ENCODE data around the gene CGNL1. TPM values are rescaled to one million over a fixed set of nuclear protein-coding genes. Genes with fewer than 3 reads are reported as not detected.

Gene CGNL1
- total and polyA plus RNA-seq, 10 of the 15 experiments (the other 5 are each of a cell fraction or from before 2014, with no cell fraction given), result under 0.01 to 0.27 (median 0.04) TPM; not detected in 3

GRCh38 chr15:57432141-57432741, 55.9 kb downstream of the CGNL1 start:
- ChIA-PET SMC1A (ENCODE audit: uncharacterized antibody, unreplicated experiment) (no interaction called here), RAD21 (ENCODE audit: unreplicated experiment) (interaction anchor here (0.9 kb wide), 1 partner anchor 30 kb away, joined by 3 read pairs; no protein-coding TSS in a partner anchor), CTCF (no interaction called here), POLR2A (no interaction called here)
- in situ Hi-C loops (cut with MboI), result no loop called here
- H3K9me3 ChIP-seq (replicated peaks; ENCODE audit: control insufficient read depth, insufficient read depth, low read length), result no peaks in the 10 kb centered on the region
- H3K79me2 ChIP-seq (ENCODE audit: control insufficient read depth, insufficient read depth, low read length), result no peaks in the 10 kb centered on the region
- TF ChIP-seq USF2 (IDR thresholded peaks at IDR 0.05; ENCODE audit: borderline replicate concordance, low read depth, low read length), result no peak
- no peak for TF ChIP-seq CUX1 (IDR thresholded peaks at IDR 0.05; ENCODE audit: insufficient replicate concordance, low read depth, low read length)
- no peak for TF ChIP-seq RAD21 (IDR thresholded peaks at IDR 0.05; ENCODE audit: insufficient read depth, low read depth, low read length)
- no peak for TF ChIP-seq PAX5 (IDR thresholded peaks at IDR 0.05; ENCODE audit: borderline replicate concordance, low read depth, low read length)
- ATAC-seq (no peak), DNase-seq (ENCODE audit: low read depth, low spot score) (no peak), FAIRE-seq (no peak)
- no peaks in the 10 kb centered on the region for H3K36me3 ChIP-seq (ENCODE audit: control insufficient read depth in 2 of 2, insufficient read depth in 2 of 2, low read length in 1 of 2)
- H3K27me3 ChIP-seq (replicated peaks in 1 of 2; ENCODE audit: control insufficient read depth in 2 of 2, insufficient read depth in 2 of 2, low read length in 1 of 2), result no peaks in the 10 kb centered on the region
- H3K27ac ChIP-seq (ENCODE audit: control insufficient read depth, insufficient read depth), result no peak overlapping the region
- no peaks in the 10 kb centered on the region for H4K20me1 ChIP-seq (ENCODE audit: control insufficient read depth, insufficient read depth)
- 39% methylated on average over 12 of the region's 12 CpGs for WGBS (ENCODE audit: insufficient coverage, insufficient replicate concordance, low lambda C conversion rate, missing lambda C conversion rate)
- no TSS peak for BruUV-seq (replicated peaks)
- intact Hi-C loops (cut with micrococcal nuclease; ENCODE audit: unreplicated experiment), result no loop called here
- no peak overlapping the region for H3K4me2 ChIP-seq (ENCODE audit: control insufficient read depth, insufficient read depth)
- H3K4me3 ChIP-seq, result no peak overlapping the region
- H2AFZ ChIP-seq (ENCODE audit: control insufficient read depth, low read depth, low read length), result no peak overlapping the region
- no peak overlapping the region for H3K9ac ChIP-seq (ENCODE audit: control insufficient read depth, insufficient read depth, low read length)
- H3K4me1 ChIP-seq (ENCODE audit: control insufficient read depth, insufficient read depth, low read length), result no peaks in the 10 kb centered on the region

Data from GM12878 (cell line).